Neural progenitor cell (in vitro differentiated cells): Measurements from ENCODE around the gene INPP5E.

Source experiments
- EZH2phosphoT487 ChIP-seq: fragments of 200-600 bp; sonication (generic); IDR thresholded peaks from 2 replicates; pipeline ENCODE4 v1.6.1; 2017; ENCODE audit warnings: antibody characterized with exemption
- TF ChIP-seq, protein P1 (sequence below): fragments of 200-600 bp; sonication (generic); IDR thresholded peaks from 2 replicates; pipeline ENCODE4 v1.5.1; 2017; ENCODE audit warnings: antibody characterized with exemption, mild to moderate bottlenecking

DNA sequence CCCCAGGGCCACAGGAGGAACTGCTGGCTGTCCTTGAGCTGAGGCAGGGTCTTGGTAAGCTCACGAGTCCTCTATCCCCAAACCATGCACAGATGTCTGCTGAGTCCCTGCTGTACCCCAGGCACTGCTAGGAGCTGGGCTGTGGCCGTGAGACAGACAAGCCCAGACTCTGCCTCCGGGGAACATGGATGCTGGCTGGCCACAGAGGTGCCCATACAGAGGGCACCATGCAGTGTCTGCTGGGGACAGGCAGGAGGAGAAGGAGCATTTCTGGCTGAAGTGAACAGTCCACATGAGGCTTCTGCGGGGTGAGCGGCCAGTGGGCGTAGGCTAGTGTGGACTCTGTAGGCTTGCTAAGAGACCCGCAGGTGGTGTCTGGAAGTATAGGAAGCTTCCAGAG, 48.0 kb upstream of the INPP5E start:
- TF ChIP-seq, protein P1, sequence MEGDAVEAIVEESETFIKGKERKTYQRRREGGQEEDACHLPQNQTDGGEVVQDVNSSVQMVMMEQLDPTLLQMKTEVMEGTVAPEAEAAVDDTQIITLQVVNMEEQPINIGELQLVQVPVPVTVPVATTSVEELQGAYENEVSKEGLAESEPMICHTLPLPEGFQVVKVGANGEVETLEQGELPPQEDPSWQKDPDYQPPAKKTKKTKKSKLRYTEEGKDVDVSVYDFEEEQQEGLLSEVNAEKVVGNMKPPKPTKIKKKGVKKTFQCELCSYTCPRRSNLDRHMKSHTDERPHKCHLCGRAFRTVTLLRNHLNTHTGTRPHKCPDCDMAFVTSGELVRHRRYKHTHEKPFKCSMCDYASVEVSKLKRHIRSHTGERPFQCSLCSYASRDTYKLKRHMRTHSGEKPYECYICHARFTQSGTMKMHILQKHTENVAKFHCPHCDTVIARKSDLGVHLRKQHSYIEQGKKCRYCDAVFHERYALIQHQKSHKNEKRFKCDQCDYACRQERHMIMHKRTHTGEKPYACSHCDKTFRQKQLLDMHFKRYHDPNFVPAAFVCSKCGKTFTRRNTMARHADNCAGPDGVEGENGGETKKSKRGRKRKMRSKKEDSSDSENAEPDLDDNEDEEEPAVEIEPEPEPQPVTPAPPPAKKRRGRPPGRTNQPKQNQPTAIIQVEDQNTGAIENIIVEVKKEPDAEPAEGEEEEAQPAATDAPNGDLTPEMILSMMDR: no peak
- TF ChIP-seq EZH2phosphoT487: no peak
